WTC11 (cell line): ENCODE results near the gene ARHGAP18. TPM values are rescaled to one million over a fixed set of nuclear protein-coding genes. Genes with fewer than 3 reads are reported as not detected.

ENCODE experiments used
- ATAC-seq: fragments of 200-7000 bp; cut with Tn5 transposase; 2 replicates; pipeline ENCODE4 v1.10.0; 2021; ENCODE audit warnings: mild to moderate bottlenecking, moderate library complexity
- CTCF ChIA-PET: fragments of 300-600 bp; sonication (Branson Sonifier 250); formaldehyde crosslinking; loops from one replicate; lab custom pipeline; 2021; ENCODE audit warnings: antibody characterized with exemption; lab: Charles Lee
- POLR2A ChIA-PET: fragments of 350-600 bp; sonication (Branson Sonifier 250); formaldehyde crosslinking; loops from one replicate; lab custom pipeline; 2021; ENCODE audit warnings: antibody characterized with exemption; lab: Charles Lee
- DNase-seq: peaks from one replicate; pipeline ENCODE4 v3.0.0; 2021; ENCODE audit warnings: low spot score
- H3K27ac Mint-ChIP-seq: 2 replicates; pipeline ENCODE4 v1.8.0; 2021; ENCODE audit warnings: mixed read lengths
- H3K27me3 Mint-ChIP-seq: 2 replicates; pipeline ENCODE4 v1.8.0; 2021; ENCODE audit warnings: low read depth, mild to moderate bottlenecking, moderate library complexity, mixed read lengths
- H3K36me3 Mint-ChIP-seq: 2 replicates; pipeline ENCODE4 v1.8.0; 2021; ENCODE audit warnings: mixed read lengths
- H3K4me1 Mint-ChIP-seq: 2 replicates; pipeline ENCODE4 v1.8.0; 2022; ENCODE audit warnings: mixed read lengths
- H3K4me3 Mint-ChIP-seq: 2 replicates; pipeline ENCODE4 v1.8.0; 2021; ENCODE audit warnings: mild to moderate bottlenecking, moderate library complexity, mixed read lengths
- H3K9me3 Mint-ChIP-seq: 2 replicates; pipeline ENCODE4 v1.8.0; 2021; ENCODE audit warnings: mixed read lengths
- ARID4B ChIP-seq: sonication (generic); formaldehyde crosslinking; IDR thresholded peaks from 2 replicates; pipeline ENCODE4 v1.8.0; 2023; ENCODE audit warnings: missing genetic modification reagents, mild to moderate bottlenecking, borderline replicate concordance
- FOXJ3 ChIP-seq: sonication (generic); formaldehyde crosslinking; IDR thresholded peaks from 2 replicates; pipeline ENCODE4 v1.9.0; 2021; ENCODE audit warnings: missing genetic modification reagents, mild to moderate bottlenecking, borderline replicate concordance
- GABPB1 ChIP-seq: sonication (generic); formaldehyde crosslinking; IDR thresholded peaks from 2 replicates; pipeline ENCODE4 v1.8.1; 2023; ENCODE audit warnings: mild to moderate bottlenecking, missing genetic modification reagents
- IRF1 ChIP-seq: sonication (generic); formaldehyde crosslinking; IDR thresholded peaks from 2 replicates; pipeline ENCODE4 v1.8.0; 2023; ENCODE audit warnings: missing genetic modification reagents
- KAT7 ChIP-seq: sonication (generic); formaldehyde crosslinking; IDR thresholded peaks from 2 replicates; pipeline ENCODE4 v1.8.1; 2023; ENCODE audit warnings: missing genetic modification reagents, mild to moderate bottlenecking, borderline replicate concordance
- MYBL2 ChIP-seq: sonication (generic); formaldehyde crosslinking; IDR thresholded peaks from 2 replicates; pipeline ENCODE4 v1.8.1; 2023; ENCODE audit warnings: mild to moderate bottlenecking, moderate library complexity, missing genetic modification reagents
- NFATC4 ChIP-seq: fragments of 250-450 bp; sonication (Bioruptor Pico); IDR thresholded peaks from 2 replicates; pipeline ENCODE4 v1.9.0; 2021; ENCODE audit warnings: mild to moderate bottlenecking
- PRRX2 ChIP-seq: fragments of 250-450 bp; sonication (Bioruptor Pico); IDR thresholded peaks from 2 replicates; pipeline ENCODE4 v1.8.0; 2021; ENCODE audit warnings: mild to moderate bottlenecking
- ZBTB21 ChIP-seq: sonication (generic); formaldehyde crosslinking; IDR thresholded peaks from 2 replicates; pipeline ENCODE4 v1.8.1; 2023; ENCODE audit warnings: mild to moderate bottlenecking, missing genetic modification reagents, borderline replicate concordance
- total RNA-seq: library from RNA; stranded (reverse); gene quantifications from 3 replicates; pipeline ENCODE4 v1.2.3, GENCODE V29; 2021
- TF ChIP-seq, protein P1 (sequence below): fragments of 250-450 bp; sonication (Bioruptor Pico); IDR thresholded peaks from 2 replicates; pipeline ENCODE4 v1.9.0; 2021; ENCODE audit warnings: moderate library complexity, mild to moderate bottlenecking, inconsistent platforms, borderline replicate concordance
- TF ChIP-seq, protein P2 (sequence below): sonication (generic); formaldehyde crosslinking; IDR thresholded peaks from 2 replicates; pipeline ENCODE4 v1.8.1; 2023; ENCODE audit warnings: mild to moderate bottlenecking, missing genetic modification reagents, borderline replicate concordance
- TF ChIP-seq, protein P3 (sequence below): sonication (generic); formaldehyde crosslinking; IDR thresholded peaks from 2 replicates; pipeline ENCODE4 v1.8.1; 2022; ENCODE audit warnings: mild to moderate bottlenecking, moderate library complexity, missing genetic modification reagents

The ARHGAP18 gene
- total RNA-seq, 1 experiment from 2014 or later = 4.6 TPM

DNA sequence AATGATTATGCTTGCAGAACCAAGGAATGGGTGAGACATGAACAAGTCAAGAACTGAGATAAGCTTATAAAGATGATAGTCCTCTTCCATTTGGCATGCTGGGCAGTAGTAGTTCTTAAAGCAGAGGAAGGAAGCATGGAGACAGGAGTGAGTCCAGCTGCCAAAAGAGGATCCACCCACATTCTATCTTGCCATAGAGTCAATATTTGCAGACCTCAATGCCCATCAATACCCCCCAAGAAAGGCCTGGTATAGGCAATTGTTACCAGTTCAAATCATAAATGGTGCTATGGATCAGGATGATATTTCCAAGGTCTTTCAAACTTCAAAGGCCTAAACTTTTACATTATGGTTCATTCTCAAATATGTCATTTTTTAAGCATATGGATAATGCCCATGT is 4.8 kb downstream of the ARHGAP18 start:
- H3K9me3 Mint-ChIP-seq = no peaks in the 10 kb centered on the region
- no peak overlapping the region for H3K27ac Mint-ChIP-seq
- no peak for ATAC-seq
- H3K27me3 Mint-ChIP-seq = no peaks in the 10 kb centered on the region; the same call in 1 of the 2 replicates
- ChIA-PET POLR2A (no interaction called here), CTCF (interaction anchor here (1.7 kb wide), 1 partner anchor 70 kb away, joined by 4 read pairs; no protein-coding TSS in a partner anchor)
- no peak overlapping the region for H3K4me3 Mint-ChIP-seq
- H3K36me3 Mint-ChIP-seq = no peaks in the 10 kb centered on the region
- DNase-seq = no peak
- H3K4me1 Mint-ChIP-seq = peaks cover 22% of the 10 kb centered on the region
- TF ChIP-seq KAT7 (CRISPR knock-in tag) = no peak
- TF ChIP-seq ARID4B (CRISPR knock-in tag) = no peak
- TF ChIP-seq, protein P1, sequence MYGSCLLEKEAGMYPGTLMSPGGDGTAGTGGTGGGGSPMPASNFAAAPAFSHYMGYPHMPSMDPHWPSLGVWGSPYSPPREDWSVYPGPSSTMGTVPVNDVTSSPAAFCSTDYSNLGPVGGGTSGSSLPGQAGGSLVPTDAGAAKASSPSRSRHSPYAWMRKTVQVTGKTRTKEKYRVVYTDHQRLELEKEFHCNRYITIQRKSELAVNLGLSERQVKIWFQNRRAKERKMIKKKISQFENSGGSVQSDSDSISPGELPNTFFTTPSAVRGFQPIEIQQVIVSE (CRISPR knock-in tag) = no peak
- TF ChIP-seq IRF1 (CRISPR knock-in tag) = no peak
- TF ChIP-seq, protein P2, sequence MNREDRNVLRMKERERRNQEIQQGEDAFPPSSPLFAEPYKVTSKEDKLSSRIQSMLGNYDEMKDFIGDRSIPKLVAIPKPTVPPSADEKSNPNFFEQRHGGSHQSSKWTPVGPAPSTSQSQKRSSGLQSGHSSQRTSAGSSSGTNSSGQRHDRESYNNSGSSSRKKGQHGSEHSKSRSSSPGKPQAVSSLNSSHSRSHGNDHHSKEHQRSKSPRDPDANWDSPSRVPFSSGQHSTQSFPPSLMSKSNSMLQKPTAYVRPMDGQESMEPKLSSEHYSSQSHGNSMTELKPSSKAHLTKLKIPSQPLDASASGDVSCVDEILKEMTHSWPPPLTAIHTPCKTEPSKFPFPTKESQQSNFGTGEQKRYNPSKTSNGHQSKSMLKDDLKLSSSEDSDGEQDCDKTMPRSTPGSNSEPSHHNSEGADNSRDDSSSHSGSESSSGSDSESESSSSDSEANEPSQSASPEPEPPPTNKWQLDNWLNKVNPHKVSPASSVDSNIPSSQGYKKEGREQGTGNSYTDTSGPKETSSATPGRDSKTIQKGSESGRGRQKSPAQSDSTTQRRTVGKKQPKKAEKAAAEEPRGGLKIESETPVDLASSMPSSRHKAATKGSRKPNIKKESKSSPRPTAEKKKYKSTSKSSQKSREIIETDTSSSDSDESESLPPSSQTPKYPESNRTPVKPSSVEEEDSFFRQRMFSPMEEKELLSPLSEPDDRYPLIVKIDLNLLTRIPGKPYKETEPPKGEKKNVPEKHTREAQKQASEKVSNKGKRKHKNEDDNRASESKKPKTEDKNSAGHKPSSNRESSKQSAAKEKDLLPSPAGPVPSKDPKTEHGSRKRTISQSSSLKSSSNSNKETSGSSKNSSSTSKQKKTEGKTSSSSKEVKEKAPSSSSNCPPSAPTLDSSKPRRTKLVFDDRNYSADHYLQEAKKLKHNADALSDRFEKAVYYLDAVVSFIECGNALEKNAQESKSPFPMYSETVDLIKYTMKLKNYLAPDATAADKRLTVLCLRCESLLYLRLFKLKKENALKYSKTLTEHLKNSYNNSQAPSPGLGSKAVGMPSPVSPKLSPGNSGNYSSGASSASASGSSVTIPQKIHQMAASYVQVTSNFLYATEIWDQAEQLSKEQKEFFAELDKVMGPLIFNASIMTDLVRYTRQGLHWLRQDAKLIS (CRISPR knock-in tag) = no peak
- no peak for TF ChIP-seq NFATC4
- no peak for TF ChIP-seq GABPB1
- TF ChIP-seq PRRX2 (CRISPR knock-in tag) = no peak
- TF ChIP-seq MYBL2 (CRISPR knock-in tag) = no peak
- TF ChIP-seq FOXJ3 (CRISPR knock-in tag) = no peak

- no peaks in the 10 kb centered on the region for H3K9me3 Mint-ChIP-seq
- H3K27ac Mint-ChIP-seq = no peak overlapping the region
- DNase-seq (no peak), ATAC-seq (no peak)
- CTCF ChIA-PET = interaction anchor here (1.7 kb wide), 1 partner anchor 70 kb away, joined by 4 read pairs; no protein-coding TSS in a partner anchor
- TF ChIP-seq, protein P3, sequence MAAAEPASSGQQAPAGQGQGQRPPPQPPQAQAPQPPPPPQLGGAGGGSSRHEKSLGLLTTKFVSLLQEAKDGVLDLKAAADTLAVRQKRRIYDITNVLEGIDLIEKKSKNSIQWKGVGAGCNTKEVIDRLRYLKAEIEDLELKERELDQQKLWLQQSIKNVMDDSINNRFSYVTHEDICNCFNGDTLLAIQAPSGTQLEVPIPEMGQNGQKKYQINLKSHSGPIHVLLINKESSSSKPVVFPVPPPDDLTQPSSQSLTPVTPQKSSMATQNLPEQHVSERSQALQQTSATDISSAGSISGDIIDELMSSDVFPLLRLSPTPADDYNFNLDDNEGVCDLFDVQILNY = no peak
- no peak for TF ChIP-seq GABPB1
- TF ChIP-seq PRRX2 (CRISPR knock-in tag) = no peak
- no peak for TF ChIP-seq ZBTB21 (CRISPR knock-in tag)
- H3K4me3 Mint-ChIP-seq = no peak overlapping the region
- H3K27me3 Mint-ChIP-seq = no peaks in the 10 kb centered on the region; the same call in 1 of the 2 replicates
- H3K4me1 Mint-ChIP-seq = peaks cover 20% of the 10 kb centered on the region
- POLR2A ChIA-PET = no interaction called here
- no peaks in the 10 kb centered on the region for H3K36me3 Mint-ChIP-seq
These were observed 5.3 kb downstream of the ARHGAP18 start for GRCh38 chr6:129704708-129705107.
